ENCODE measurements around the gene DNAAF9.

DNAAF9 gene

DNA sequence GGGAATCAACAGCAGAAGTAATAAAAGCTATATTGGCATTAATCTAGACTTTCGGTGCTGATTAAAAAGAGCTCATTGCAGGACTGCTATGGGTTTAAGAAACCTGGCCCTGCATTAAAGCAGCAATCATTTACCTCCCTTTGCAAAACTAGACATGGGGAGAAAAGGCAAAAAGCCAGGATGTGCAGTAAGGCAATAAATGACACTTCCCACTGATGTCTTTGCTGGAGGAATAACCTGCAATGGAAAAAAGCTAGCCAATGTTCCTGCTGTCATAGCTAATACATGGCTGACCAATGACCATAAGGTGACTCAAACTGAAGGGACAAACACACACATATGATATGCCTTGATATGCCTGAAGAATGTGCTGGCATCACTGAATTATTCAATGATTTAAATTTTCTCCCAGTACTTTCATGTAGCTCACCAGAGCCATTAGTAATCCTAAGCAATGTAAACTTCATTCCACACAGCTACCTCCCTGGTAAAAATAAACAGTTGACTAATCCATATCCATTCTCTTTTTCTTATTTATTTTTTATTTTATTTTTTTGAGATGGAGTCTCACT is 8.7 kb downstream of the DNAAF9 start:
- H3K9ac ChIP-seq (ENCODE audit: low read length in 2 of 2), result no peak overlapping the region
- H3K27me3 ChIP-seq (ENCODE audit: control insufficient read depth in 1 of 2, insufficient read depth in 2 of 2, low read length in 2 of 2), result no peaks in the 10 kb centered on the region
- H3K4me3 ChIP-seq (ENCODE audit: low read length in 2 of 2), result no peak overlapping the region
- H3K4me1 ChIP-seq (ENCODE audit: control insufficient read depth, insufficient read depth, low read length), result peaks cover 3% of the 10 kb centered on the region
- no peaks in the 10 kb centered on the region for H3K9me3 ChIP-seq (ENCODE audit: control insufficient read depth in 2 of 2, low read length in 2 of 2)
- no peak overlapping the region for H3K27ac ChIP-seq (ENCODE audit: low read length)
- no peaks in the 10 kb centered on the region for H3K36me3 ChIP-seq (ENCODE audit: control insufficient read depth in 2 of 2, insufficient read depth in 2 of 2, low read length in 2 of 2)

DNA sequence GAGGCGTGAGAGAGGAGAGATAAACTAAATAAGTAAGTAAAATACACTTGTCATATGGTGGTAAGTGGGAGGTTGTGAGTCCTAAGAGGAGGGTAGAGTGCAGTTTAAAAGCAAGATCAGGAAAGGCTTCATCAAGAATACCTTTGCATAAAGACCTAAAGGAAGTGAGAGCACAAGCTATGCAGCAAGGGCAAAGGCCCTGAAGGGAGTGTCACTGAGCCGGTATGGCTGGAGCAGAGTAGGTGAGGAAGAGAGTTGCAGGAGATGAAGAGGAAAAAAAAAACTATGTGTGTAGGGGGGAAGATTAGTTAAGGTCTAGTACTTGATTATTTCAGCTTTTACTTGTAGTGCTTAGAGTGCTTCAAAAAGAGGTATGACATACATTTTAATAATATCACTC is 11.0 kb downstream of the DNAAF9 start:
- Histone ChIP-seq H3K9ac (ENCODE audit: low read length in 2 of 2) (no peak overlapping the region), H3K9me3 (ENCODE audit: control insufficient read depth in 2 of 2, low read length in 2 of 2) (no peaks in the 10 kb centered on the region), H3K36me3 (ENCODE audit: control insufficient read depth in 2 of 2, insufficient read depth in 2 of 2, low read length in 2 of 2) (no peaks in the 10 kb centered on the region), H3K27ac (ENCODE audit: low read length) (no peak overlapping the region), H3K4me3 (ENCODE audit: low read length in 2 of 2) (no peak overlapping the region), H3K4me1 (ENCODE audit: control insufficient read depth, insufficient read depth, low read length) (peaks cover 3% of the 10 kb centered on the region), H3K27me3 (ENCODE audit: control insufficient read depth in 1 of 2, insufficient read depth in 2 of 2, low read length in 2 of 2) (no peaks in the 10 kb centered on the region)

DNA sequence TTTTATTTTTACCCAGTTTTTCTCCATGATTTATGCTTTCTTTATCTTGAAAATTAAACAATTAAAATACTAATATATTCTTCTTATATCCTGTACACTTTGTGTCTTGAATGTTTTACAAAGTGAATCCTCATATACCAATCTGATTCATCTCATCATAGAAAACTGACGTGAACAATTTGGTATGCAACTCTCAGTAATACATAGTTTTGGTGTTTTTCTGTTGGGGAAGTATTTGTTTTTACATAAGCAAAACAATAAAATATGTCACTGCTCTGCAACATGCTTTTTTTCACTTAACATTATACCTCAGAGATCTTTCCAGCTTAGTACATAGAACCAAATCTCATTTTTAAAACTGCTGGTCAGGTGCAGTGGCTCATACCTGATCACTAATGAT is 14.7 kb downstream of the DNAAF9 start:
- Histone ChIP-seq H3K9ac (ENCODE audit: low read length in 2 of 2) (no peak overlapping the region), H3K9me3 (ENCODE audit: control insufficient read depth in 2 of 2, low read length in 2 of 2) (no peaks in the 10 kb centered on the region), H3K4me3 (ENCODE audit: low read length in 2 of 2) (no peak overlapping the region), H3K27ac (ENCODE audit: low read length) (no peak overlapping the region), H3K4me1 (ENCODE audit: control insufficient read depth, insufficient read depth, low read length) (no peaks in the 10 kb centered on the region), H3K27me3 (ENCODE audit: control insufficient read depth in 1 of 2, insufficient read depth in 2 of 2, low read length in 2 of 2) (no peaks in the 10 kb centered on the region), H3K36me3 (ENCODE audit: control insufficient read depth in 2 of 2, insufficient read depth in 2 of 2, low read length in 2 of 2) (no peaks in the 10 kb centered on the region)

DNA sequence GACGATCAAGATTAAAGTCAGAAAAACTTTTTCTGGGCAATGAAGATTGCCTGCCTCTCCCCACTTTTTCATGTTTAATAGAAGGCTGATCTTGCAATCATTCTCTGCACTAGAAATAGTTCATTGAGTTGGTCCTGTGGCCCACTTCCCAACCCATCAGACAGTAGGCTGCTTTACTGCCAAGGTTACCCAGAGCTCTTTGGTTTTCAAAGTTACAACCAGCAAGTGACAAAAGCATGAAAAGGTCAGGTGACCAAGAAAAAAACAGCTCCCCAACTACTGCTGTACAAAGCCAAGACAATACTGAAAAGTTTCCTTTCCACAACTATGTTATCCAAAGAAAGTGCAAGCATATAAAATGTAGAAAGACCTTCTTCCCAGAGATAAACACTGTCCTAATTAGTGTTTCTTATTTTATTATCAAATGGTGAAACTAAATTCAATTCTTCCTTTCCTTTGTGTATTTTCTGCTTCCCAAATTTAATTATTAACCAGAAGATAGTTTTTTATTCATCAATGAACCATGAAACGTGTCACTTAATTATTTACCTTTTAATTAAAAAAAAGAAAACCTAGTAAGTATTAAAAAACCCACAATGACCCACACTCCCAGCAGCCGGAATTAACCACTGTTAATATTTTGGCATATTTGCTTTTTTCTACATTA is 16.6 kb downstream of the DNAAF9 start:
- Histone ChIP-seq H3K9me3 (ENCODE audit: control insufficient read depth in 2 of 2, low read length in 2 of 2) (no peaks in the 10 kb centered on the region), H3K27me3 (ENCODE audit: control insufficient read depth in 1 of 2, insufficient read depth in 2 of 2, low read length in 2 of 2) (no peaks in the 10 kb centered on the region), H3K9ac (ENCODE audit: low read length in 2 of 2) (no peak overlapping the region), H3K36me3 (ENCODE audit: control insufficient read depth in 2 of 2, insufficient read depth in 2 of 2, low read length in 2 of 2) (no peaks in the 10 kb centered on the region), H3K27ac (ENCODE audit: low read length) (no peak overlapping the region), H3K4me3 (ENCODE audit: low read length in 2 of 2) (no peak overlapping the region), H3K4me1 (ENCODE audit: control insufficient read depth, insufficient read depth, low read length) (no peaks in the 10 kb centered on the region)

DNA sequence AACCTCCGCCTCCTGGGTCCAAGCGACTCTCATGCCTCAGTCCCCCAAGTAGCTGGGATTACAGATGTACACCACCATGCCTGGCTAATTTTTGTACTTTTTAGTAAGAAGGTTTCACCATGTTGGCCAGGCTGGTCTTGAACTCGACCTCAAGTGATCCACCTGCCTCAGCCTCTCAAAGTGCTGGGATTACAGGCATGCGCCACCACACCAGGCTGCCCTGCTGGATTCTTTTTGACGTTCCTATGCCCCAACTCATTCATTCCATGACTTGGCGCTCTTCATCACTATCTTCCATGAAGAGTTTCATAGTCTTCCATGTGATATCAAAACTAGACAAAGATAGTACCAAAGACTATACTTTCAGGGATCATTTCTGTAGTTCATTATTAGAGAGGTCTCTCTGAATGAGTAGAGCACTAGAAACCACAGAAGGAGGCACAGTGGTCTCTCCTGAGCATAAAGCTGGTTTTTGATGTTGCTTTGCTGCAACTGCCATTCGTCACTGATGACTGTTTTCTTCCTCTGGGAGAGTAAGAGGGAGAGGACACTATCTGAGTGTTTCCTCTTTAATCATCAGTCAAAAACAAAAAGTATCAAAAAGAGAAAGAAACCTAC is 23.5 kb downstream of the DNAAF9 start:
- no peaks in the 10 kb centered on the region for H3K9me3 ChIP-seq (ENCODE audit: control insufficient read depth in 2 of 2, low read length in 2 of 2)
- H3K4me3 ChIP-seq (ENCODE audit: low read length in 2 of 2), result no peak overlapping the region
- H3K9ac ChIP-seq (ENCODE audit: low read length in 2 of 2), result no peak overlapping the region
- H3K27me3 ChIP-seq (ENCODE audit: control insufficient read depth in 1 of 2, insufficient read depth in 2 of 2, low read length in 2 of 2), result no peaks in the 10 kb centered on the region
- H3K27ac ChIP-seq (ENCODE audit: low read length), result no peak overlapping the region
- H3K4me1 ChIP-seq (ENCODE audit: control insufficient read depth, insufficient read depth, low read length), result peaks cover 3% of the 10 kb centered on the region
- H3K36me3 ChIP-seq (ENCODE audit: control insufficient read depth in 2 of 2, insufficient read depth in 2 of 2, low read length in 2 of 2), result peaks cover 2 to 6% of the 10 kb centered on the region in 2 donors

DNA sequence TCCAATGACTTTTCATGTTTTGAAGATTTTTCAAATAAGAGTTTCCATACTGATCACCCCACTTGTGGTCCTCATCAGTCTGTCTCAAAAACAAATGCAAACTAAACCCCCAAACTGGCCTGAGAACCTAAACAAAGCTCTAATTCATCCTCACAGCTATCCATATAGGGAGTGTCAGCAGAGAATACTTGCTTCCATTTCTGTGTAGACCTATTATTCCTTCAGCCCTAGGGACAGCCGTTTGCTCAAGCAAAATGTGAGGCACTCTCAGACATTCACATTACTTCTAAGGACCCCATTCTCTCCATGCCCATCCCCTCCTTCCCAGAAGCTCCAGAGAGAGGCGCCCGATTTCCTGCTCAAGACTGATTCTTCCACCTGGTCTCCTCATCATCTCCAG is 24.6 kb downstream of the DNAAF9 start:
- peaks cover 7% of the 10 kb centered on the region for H3K4me1 ChIP-seq (ENCODE audit: control insufficient read depth, insufficient read depth, low read length)
- no peak overlapping the region for H3K27ac ChIP-seq (ENCODE audit: low read length)
- no peaks in the 10 kb centered on the region for H3K27me3 ChIP-seq (ENCODE audit: control insufficient read depth in 1 of 2, insufficient read depth in 2 of 2, low read length in 2 of 2)
- no peak overlapping the region for H3K9ac ChIP-seq (ENCODE audit: low read length in 2 of 2)
- no peaks in the 10 kb centered on the region for H3K9me3 ChIP-seq (ENCODE audit: control insufficient read depth in 2 of 2, low read length in 2 of 2)
- no peak overlapping the region for H3K4me3 ChIP-seq (ENCODE audit: low read length in 2 of 2)
- peaks cover 10 to 16% of the 10 kb centered on the region in 2 donors for H3K36me3 ChIP-seq (ENCODE audit: control insufficient read depth in 2 of 2, insufficient read depth in 2 of 2, low read length in 2 of 2)

DNA sequence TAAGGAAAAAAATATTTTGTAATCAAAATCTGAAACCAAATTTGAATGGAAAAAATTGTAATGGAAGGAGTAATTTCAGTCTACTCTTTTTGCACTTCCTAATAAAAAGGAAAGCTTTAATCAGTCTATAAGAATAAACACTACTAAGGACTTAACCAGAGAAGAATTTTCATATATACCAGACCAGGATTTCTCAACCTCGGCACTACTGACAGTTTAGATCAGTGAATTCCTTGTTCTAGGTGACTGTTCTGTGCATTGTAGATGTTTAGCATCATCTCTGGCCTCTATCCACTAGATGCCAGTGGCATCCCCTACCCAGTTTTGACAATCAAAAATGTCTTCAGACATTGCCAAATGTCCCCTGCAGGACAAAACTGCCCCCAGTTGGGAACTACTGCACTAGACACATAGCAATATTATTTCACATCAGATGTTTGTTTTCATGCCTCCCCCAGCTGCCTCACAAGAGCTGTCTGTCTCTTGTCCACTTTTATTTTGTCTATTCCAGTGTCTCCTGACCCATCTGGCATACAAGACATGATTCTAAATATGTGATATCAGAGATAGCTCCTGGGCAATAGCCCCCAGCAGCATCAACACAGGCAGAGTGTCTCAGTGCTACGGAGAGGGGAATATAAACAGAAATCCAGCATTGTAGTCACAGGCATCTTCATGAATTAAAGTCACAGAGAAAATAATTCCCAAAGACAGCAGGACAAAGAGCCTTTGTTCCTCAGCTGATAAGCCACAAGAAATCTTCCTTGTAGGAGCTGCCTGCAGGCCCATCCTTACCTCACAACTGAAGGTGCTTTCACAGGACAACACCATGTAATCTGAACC is 27.0 kb downstream of the DNAAF9 start:
- H3K27me3 ChIP-seq (ENCODE audit: control insufficient read depth in 1 of 2, insufficient read depth in 2 of 2, low read length in 2 of 2), result no peaks in the 10 kb centered on the region
- peaks cover 9% of the 10 kb centered on the region for H3K4me1 ChIP-seq (ENCODE audit: control insufficient read depth, insufficient read depth, low read length)
- no peaks in the 10 kb centered on the region for H3K9me3 ChIP-seq (ENCODE audit: control insufficient read depth in 2 of 2, low read length in 2 of 2)
- H3K9ac ChIP-seq (ENCODE audit: low read length in 2 of 2), result no peak overlapping the region
- no peak overlapping the region for H3K4me3 ChIP-seq (ENCODE audit: low read length in 2 of 2)
- peaks cover 15 to 24% of the 10 kb centered on the region in 2 donors for H3K36me3 ChIP-seq (ENCODE audit: control insufficient read depth in 2 of 2, insufficient read depth in 2 of 2, low read length in 2 of 2)
- H3K27ac ChIP-seq (ENCODE audit: low read length), result no peak overlapping the region

DNA sequence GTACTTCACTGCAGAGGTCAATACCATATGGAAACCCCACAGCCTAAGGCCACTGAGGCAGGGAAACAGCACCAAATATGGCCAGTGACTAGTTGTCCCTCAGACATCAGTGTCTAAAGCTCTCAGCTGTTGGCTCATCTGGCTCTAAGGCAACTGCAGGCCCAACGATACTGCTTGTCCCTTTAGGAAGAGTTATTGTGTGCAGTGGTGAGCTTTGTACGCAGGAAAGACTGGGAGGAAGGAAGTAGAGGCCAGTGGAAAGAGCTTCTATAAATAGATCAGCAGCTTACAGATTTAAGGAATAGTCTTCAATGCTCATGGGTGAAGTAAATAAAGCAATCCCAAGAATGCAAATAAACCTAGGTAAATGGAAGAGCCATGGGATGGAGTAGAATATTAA is 29.3 kb downstream of the DNAAF9 start:
- H3K27me3 ChIP-seq (ENCODE audit: control insufficient read depth in 1 of 2, insufficient read depth in 2 of 2, low read length in 2 of 2), result no peaks in the 10 kb centered on the region
- no peak overlapping the region for H3K9ac ChIP-seq (ENCODE audit: low read length in 2 of 2)
- H3K36me3 ChIP-seq (ENCODE audit: control insufficient read depth in 2 of 2, insufficient read depth in 2 of 2, low read length in 2 of 2), result peaks cover 33 to 40% of the 10 kb centered on the region in 2 donors
- H3K9me3 ChIP-seq (ENCODE audit: control insufficient read depth in 2 of 2, low read length in 2 of 2), result no peaks in the 10 kb centered on the region
- H3K4me1 ChIP-seq (ENCODE audit: control insufficient read depth, insufficient read depth, low read length), result peaks cover 9% of the 10 kb centered on the region
- H3K4me3 ChIP-seq (ENCODE audit: low read length in 2 of 2), result no peak overlapping the region
- H3K27ac ChIP-seq (ENCODE audit: low read length), result no peak overlapping the region

DNA sequence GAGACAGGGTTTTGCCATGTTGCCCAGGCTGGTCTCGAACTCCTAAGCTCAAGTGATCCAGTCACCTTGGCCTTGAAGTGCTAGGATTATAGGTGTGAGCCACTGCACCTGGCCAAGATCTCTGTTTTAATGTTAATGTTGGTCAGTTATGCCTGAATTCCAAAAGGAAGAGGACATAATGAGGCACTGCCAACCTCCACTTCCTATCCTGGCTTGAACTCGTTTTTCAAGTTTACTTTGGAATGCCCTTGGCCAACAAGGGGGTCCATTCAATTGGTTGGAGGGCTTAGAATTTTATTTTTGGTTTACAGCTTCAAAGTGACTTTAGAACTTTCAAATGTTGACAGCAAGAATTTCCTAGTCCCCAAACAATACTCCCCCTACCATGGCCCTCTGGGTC is 29.8 kb downstream of the DNAAF9 start:
- H3K4me1 ChIP-seq (ENCODE audit: control insufficient read depth, insufficient read depth, low read length), result peaks cover 9% of the 10 kb centered on the region
- H3K9ac ChIP-seq (ENCODE audit: low read length in 2 of 2), result no peak overlapping the region
- no peaks in the 10 kb centered on the region for H3K27me3 ChIP-seq (ENCODE audit: control insufficient read depth in 1 of 2, insufficient read depth in 2 of 2, low read length in 2 of 2)
- H3K4me3 ChIP-seq (ENCODE audit: low read length in 2 of 2), result no peak overlapping the region
- peaks cover 36 to 44% of the 10 kb centered on the region in 2 donors for H3K36me3 ChIP-seq (ENCODE audit: control insufficient read depth in 2 of 2, insufficient read depth in 2 of 2, low read length in 2 of 2)
- no peak overlapping the region for H3K27ac ChIP-seq (ENCODE audit: low read length)
- no peaks in the 10 kb centered on the region for H3K9me3 ChIP-seq (ENCODE audit: control insufficient read depth in 2 of 2, low read length in 2 of 2)

DNA sequence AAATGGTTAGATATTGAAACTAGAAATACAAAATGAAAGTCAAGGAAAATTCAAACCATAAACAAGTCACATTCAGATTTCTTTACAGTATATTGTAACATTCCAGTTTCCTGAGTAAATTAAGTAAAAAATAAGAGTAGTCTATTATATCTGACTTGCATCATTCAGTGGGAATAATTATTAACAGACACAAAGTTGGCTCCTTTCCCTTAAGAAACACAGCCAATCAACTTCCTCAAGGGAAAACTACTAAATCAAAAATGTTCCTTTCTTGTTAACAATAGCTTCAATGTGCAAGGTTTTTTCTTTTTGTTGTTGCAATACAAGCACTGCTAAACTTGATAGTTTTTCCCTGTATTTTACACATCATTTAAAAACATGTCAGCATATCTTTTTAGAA is 33.2 kb downstream of the DNAAF9 start:
- Histone ChIP-seq H3K9ac (ENCODE audit: low read length in 2 of 2) (no peak overlapping the region), H3K27me3 (ENCODE audit: control insufficient read depth in 1 of 2, insufficient read depth in 2 of 2, low read length in 2 of 2) (no peaks in the 10 kb centered on the region), H3K4me1 (ENCODE audit: control insufficient read depth, insufficient read depth, low read length) (peaks cover 7% of the 10 kb centered on the region), H3K27ac (ENCODE audit: low read length) (no peak overlapping the region), H3K36me3 (ENCODE audit: control insufficient read depth in 2 of 2, insufficient read depth in 2 of 2, low read length in 2 of 2) (peaks cover 33 to 48% of the 10 kb centered on the region in 2 donors), H3K9me3 (ENCODE audit: control insufficient read depth in 2 of 2, low read length in 2 of 2) (no peaks in the 10 kb centered on the region), H3K4me3 (ENCODE audit: low read length in 2 of 2) (no peak overlapping the region)
